Activated naive CD8-positive, alpha-beta T cell treated with anti-CD3 and anti-CD28 coated beads for 36 hours (primary cell): ENCODE data around the gene INPP5B. TPM values are rescaled to one million over a fixed set of nuclear protein-coding genes. Genes with fewer than 3 reads are reported as not detected.
"Not testable (repeated sequence)": the region's sequence is repeated elsewhere in the genome, so short reads cannot be mapped to it uniquely, and the experiment has no call there.

Experiments used
- DNase-seq: peaks from one replicate; pipeline ENCODE4 v3.0.0; 2021
- H3K27ac Mint-ChIP-seq: one replicate; pipeline ENCODE4 v1.8.0; 2022; ENCODE audit warnings: mild to moderate bottlenecking, moderate library complexity, mixed read lengths
- H3K27me3 Mint-ChIP-seq: one replicate; pipeline ENCODE4 v1.8.0; 2022; ENCODE audit warnings: mild to moderate bottlenecking, mixed read lengths
- H3K36me3 Mint-ChIP-seq: one replicate; pipeline ENCODE4 v1.8.0; 2021; ENCODE audit warnings: mild to moderate bottlenecking, mixed read lengths
- H3K4me1 Mint-ChIP-seq: one replicate; pipeline ENCODE4 v1.8.0; 2021; ENCODE audit warnings: mixed read lengths
- H3K4me3 Mint-ChIP-seq: one replicate; pipeline ENCODE4 v1.8.0; 2022; ENCODE audit warnings: mild to moderate bottlenecking, moderate library complexity, mixed read lengths
- H3K9me3 Mint-ChIP-seq: one replicate; pipeline ENCODE4 v1.8.0; 2022; ENCODE audit warnings: mixed read lengths
- total RNA-seq, 2 experiments: library from RNA; stranded (reverse); gene quantifications; one replicate each; pipeline ENCODE4 v1.2.3, GENCODE V29; 2021

Gene INPP5B
- total RNA-seq, 2 experiments from 2014 or later: 26.6 to 27.7 TPM

DNA sequence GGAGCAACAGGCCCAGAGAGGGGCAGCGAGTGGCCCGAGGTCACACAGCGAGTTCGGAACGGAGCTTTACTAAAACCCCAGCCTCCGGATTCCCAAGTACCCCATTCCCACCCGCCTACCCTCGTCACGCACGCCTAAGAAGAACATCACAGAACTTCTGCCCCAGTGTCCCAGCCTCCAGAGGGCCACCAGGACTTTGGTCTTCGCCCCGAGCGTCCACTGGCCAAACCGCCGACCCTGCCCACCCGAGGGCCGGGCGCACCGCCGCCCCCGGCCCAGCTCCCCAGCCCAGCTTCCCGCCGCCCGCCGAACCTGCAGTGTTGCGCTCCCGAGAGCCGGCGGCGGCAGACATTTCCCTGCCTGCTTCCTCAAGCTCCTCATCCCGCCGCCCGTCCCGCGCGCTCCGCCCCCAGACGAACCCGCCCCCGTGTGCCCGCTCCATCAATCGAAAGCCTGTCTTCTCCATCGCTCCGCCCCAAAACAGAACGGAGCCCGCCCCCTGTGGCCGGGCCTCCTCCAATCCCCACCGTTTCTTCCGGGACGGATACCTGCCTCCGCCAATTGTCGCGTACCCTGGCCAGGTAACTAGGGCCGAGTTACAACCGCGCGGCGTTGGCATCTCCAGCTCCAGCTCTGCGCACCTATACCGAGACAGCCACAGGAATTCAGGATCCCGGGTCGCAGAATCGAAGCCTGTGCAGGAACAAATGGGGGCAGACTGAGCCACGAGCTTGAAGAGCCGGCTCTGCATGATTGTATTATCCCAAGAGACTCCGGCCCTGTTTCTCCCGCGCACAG lies 15.3 kb downstream of the INPP5B start:
- Mint-ChIP-seq H3K27ac (peak overlapping the region; percentile 80), H3K36me3 (peaks cover 18% of the 10 kb centered on the region), H3K4me3 (peak overlapping the region; percentile 92), H3K9me3 (no peaks in the 10 kb centered on the region), H3K4me1 (peaks cover 35% of the 10 kb centered on the region), H3K27me3 (no peaks in the 10 kb centered on the region)
- DNase-seq: peak; percentile 98

DNA sequence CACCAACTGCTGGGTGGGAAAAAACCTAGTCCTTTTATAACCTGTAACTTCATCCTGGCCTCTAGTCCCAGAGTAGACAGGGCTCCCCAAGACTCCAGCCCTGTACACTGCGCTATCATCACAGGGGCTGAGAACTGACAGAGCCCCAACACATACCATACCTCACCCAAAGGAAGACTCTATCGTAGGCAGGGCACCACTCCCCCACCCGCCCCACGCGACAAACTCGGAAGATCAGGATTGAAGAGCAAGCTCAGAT lies 15.8 kb downstream of the INPP5B start:
- no peaks in the 10 kb centered on the region for H3K9me3 Mint-ChIP-seq
- H3K27me3 Mint-ChIP-seq: no peaks in the 10 kb centered on the region
- no peak for DNase-seq
- H3K4me3 Mint-ChIP-seq: peak overlapping the region; percentile 92
- peaks cover 39% of the 10 kb centered on the region for H3K4me1 Mint-ChIP-seq
- H3K27ac Mint-ChIP-seq: peak overlapping the region; percentile 79
- H3K36me3 Mint-ChIP-seq: peaks cover 15% of the 10 kb centered on the region

DNA sequence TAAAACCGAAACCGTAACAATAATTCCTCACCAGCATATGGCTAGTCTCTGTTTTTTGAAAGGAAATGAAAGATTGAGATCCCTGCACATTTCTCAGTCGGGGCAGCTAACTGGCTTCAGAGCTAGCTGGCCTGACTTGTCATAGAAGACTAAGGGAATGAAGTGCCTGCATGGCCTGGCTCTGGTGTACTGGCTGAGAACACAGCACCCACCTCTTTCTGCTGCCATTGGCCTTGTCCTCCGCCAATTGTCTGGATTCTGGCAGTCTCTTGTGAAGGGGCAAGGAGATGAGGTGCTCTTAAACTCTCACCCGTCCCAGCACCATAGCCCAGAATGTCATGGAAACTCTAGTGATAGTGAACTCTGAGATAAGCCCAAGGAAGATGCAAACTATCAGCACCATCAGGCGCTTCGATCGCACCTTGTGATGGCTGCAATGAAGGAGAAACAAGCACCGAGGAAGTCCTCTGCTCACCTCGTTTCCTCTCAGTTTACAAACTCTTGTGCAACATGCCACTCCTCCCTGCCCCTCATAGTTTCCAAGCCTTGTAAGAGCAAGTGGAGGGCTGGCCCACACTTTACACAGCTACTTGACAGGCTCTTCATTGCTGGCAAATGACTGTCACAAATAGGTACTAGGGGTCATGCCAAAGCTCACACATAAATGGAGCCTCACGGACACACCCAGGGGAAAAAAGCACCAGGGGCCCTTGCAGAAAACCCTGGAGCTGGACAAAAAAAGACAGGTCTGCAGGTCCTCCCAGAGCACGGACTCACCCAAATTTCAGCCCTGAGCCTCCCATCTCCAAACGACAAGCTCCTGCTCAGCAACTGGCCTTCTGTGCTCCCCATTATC lies 16.4 kb downstream of the INPP5B start:
- peak overlapping the region; percentile 92 for H3K4me3 Mint-ChIP-seq
- H3K36me3 Mint-ChIP-seq: peaks cover 16% of the 10 kb centered on the region
- H3K4me1 Mint-ChIP-seq: peaks cover 45% of the 10 kb centered on the region
- DNase-seq: peak; percentile 63
- no peaks in the 10 kb centered on the region for H3K9me3 Mint-ChIP-seq
- H3K27me3 Mint-ChIP-seq: no peaks in the 10 kb centered on the region
- peak overlapping the region; percentile 79 for H3K27ac Mint-ChIP-seq

DNA sequence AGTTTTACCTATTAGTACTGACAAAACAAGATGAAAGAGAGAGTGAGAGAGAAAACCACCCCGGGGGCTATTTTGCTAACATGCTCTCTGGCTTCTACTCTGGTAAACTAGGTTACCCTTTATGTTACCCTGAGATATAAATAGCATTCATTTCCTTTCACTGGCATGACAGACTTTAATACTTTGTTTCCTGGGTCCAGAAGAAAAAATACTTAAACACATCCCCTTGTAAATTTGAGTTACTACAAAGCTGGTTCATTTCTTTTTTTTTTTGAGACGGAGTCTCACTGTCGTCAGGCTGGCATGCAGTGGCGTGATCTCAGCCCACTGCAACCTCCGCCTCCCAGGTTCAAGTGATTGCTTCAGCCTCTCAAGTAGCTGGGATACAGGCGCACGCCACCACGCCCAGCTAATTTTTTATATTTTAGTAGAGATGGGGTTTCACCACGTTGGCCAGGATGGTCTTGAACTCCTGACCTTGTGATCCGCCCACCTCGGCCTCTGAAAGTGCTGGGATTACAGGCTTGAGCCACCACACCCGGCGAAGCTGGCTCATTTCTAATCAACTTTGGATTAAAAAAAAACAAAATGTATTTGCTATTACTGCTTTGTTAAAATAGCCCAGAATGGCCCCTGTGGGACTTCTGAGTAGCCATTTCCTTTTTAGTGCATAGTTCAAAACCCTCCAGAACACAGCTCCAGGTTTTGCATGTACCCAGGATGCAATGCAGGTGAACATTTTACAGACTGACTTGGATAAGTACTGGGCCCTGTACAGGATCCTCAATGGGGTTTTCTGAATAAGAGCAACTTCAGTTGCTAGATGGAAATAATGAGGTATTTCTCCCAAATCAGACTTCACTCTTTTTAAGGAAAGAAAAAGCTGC lies 20.6 kb downstream of the INPP5B start:
- H3K27ac Mint-ChIP-seq: peak overlapping the region; percentile 90
- no peak for DNase-seq
- H3K4me1 Mint-ChIP-seq: peaks cover 52% of the 10 kb centered on the region

DNA sequence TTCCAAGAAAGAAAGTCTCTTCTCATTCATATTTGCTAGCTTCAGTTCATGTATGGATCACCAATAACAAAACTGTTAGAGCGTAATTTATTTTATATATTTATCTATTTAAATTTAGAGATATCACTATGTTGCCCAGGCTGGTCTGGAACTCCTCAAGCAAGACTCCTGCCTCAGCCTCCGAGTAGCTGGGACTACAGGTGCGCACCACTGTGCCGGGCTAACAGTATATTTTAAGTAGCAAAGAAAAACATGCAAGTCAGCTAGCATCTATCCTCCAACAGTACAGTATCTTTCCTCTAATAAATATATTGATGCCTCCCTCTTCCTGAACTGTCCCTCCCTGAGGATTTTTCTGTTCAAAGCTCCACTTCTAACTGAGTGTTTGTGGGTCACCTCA lies 21.5 kb downstream of the INPP5B start:
- Mint-ChIP-seq H3K4me1 (peaks cover 44% of the 10 kb centered on the region), H3K9me3 (no peaks in the 10 kb centered on the region), H3K27me3 (no peaks in the 10 kb centered on the region), H3K27ac (peak overlapping the region; percentile 90), H3K36me3 (peaks cover 23% of the 10 kb centered on the region), H3K4me3 (peak overlapping the region; percentile 35)
- DNase-seq: no peak

More for the DNA sequence above, 20.6 kb downstream of the INPP5B start:
- Mint-ChIP-seq H3K27me3 (no peaks in the 10 kb centered on the region), H3K36me3 (peaks cover 25% of the 10 kb centered on the region), H3K4me3 (peak overlapping the region; percentile 35), H3K9me3 (no peaks in the 10 kb centered on the region)

DNA sequence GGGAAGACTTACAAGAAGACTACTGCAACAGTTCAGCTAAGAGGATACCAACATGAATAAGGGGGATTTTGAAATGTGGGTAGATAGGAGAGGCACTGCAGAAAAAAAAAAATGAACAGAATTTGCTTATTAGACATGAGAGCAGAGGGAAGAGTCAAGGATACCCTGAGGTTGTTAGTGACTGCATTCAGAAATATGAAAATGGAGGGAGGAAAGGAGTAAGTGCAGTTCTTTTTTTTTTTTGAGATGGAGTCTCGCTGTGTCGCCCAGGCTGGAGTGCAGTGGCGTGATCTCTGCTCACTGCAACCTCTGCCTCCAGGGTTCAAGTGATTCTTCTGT lies 23.3 kb downstream of the INPP5B start:
- no peaks in the 10 kb centered on the region for H3K27me3 Mint-ChIP-seq
- H3K4me3 Mint-ChIP-seq: no peak overlapping the region
- H3K4me1 Mint-ChIP-seq: peaks cover 49% of the 10 kb centered on the region
- no peaks in the 10 kb centered on the region for H3K9me3 Mint-ChIP-seq
- H3K27ac Mint-ChIP-seq: peak overlapping the region; percentile 78
- H3K36me3 Mint-ChIP-seq: peaks cover 20% of the 10 kb centered on the region
- DNase-seq: no peak

DNA sequence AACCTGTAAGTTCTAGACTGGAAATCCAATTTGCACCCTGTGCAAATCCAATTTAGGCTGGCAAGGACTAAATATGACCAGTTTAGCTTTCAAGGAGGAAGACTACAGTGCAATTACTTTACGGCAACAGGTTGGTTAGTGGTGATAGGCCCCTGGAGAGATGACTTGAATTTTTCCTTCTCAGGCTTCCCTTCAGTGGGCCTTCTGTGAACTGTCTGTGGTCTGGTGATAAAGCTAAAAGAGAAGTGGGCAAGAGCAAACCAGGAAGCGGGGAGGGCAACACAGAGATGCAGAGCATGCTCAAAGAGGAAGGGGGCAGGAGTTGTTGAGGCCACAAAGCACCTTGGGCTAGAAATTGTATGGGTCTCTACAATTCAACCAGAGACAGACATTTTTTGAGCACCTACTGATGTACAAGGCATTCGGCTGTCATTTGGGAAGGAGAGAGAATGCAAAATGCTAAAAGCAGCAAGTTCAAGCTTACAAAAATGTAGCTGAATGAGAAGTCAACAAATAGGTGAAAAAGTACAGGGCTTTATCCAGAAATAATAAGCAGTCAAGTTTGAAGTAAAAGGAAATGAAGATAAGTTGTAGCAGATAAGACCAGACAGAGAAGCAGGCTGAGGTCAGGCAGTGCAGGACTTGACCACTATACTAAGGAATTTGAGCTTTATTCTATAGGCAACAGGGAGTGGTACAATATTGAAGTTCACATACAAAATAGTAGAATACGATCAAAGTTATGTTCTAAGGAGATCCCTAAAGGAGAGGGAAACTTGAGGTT lies 23.9 kb downstream of the INPP5B start:
- peak overlapping the region; percentile 78 for H3K27ac Mint-ChIP-seq
- peaks cover 20% of the 10 kb centered on the region for H3K36me3 Mint-ChIP-seq
- H3K9me3 Mint-ChIP-seq: no peaks in the 10 kb centered on the region
- DNase-seq: peak; percentile 24
- H3K27me3 Mint-ChIP-seq: no peaks in the 10 kb centered on the region
- H3K4me3 Mint-ChIP-seq: no peak overlapping the region
- peaks cover 51% of the 10 kb centered on the region for H3K4me1 Mint-ChIP-seq

DNA sequence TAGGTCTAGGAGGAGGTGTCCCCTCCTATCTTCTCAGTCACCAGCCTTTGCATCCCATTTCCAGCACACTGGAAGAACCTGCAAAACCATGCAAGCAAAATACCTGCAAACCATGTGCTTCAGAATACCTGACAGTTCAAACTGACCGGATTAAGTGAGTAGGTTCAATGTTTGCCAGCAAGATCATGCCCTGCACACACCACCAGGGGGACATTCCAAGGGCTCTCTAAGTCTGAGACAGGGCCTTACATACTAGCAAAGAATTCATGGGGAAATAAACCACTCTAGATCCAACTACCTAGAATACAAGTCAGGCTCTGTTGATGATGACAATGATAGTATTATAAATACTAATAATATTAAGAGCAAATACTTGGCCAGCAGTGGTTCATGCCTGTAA lies 27.6 kb downstream of the INPP5B start:
- Mint-ChIP-seq H3K27ac (no peak overlapping the region), H3K9me3 (no peaks in the 10 kb centered on the region), H3K4me3 (no peak overlapping the region), H3K36me3 (peaks cover 9% of the 10 kb centered on the region), H3K4me1 (peaks cover 27% of the 10 kb centered on the region), H3K27me3 (no peaks in the 10 kb centered on the region)
- DNase-seq: no peak

DNA sequence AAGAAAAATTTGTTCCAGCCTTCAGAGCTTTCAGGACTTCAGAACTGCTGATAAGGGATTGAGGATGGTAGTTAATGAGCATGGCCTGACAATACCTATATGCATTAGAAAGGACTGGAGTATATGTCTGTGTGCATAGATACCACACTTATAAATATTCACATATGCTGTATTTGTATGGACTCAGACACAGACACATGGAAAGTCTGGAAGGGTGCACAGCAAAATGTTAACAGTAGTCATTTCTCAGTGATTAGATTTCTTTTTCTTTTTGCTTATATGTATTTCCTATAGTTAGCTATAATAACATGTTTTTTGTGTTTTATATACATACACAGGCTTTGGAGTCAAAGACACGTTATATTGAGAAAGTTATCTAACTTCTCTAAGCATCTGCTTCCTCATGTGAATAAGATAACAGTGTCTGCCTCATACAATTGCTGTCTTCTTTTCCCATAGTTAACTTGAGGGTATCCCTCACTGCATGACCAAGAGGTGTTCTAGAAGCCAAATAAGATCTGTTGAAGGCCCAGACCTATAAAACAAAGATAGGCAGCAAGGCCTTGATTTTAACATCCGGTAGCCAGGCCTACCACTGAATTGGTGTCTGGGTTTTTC lies 31.3 kb downstream of the INPP5B start:
- Mint-ChIP-seq H3K4me1 (peaks cover 15% of the 10 kb centered on the region), H3K4me3 (no peak overlapping the region), H3K27ac (no peak overlapping the region), H3K27me3 (no peaks in the 10 kb centered on the region), H3K9me3 (no peaks in the 10 kb centered on the region), H3K36me3 (no peaks in the 10 kb centered on the region)
- no peak for DNase-seq

DNA sequence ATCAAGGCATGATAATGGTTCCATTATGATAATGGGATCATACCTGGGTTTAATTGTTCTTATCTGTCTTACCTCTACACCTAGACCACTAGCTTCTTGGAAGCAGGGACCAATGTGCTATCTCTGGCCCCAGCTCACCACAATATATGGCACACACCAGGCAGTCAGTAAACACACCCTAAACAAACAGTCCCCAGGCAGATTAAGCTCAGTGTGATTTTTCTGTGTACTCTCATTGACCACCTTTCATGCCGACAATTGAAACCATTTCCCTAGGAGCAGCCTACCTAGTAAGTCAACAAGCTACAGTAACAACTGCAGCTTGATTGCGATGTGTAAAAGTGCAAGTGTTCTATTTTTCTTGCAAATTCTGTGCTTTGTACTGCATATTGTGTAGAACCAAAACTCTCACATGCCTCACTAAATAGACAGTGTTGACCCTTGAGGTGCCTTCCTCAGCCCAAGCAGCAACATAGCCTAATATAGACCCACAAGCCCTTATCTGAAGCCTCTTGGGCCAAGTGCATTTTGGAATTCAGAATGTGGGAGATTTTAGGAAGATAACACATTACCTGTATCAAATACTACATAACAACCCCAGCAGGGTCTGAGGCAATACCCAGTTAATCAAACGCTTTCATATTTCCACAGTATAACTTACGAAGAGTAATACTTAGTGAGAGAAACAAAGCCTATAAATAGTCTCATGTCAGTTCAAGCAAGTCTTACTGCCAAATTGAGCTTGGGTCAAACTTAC lies 32.0 kb downstream of the INPP5B start:
- DNase-seq: no peak
- no peak overlapping the region for H3K4me3 Mint-ChIP-seq
- H3K9me3 Mint-ChIP-seq: no peaks in the 10 kb centered on the region
- H3K36me3 Mint-ChIP-seq: peaks cover 1% of the 10 kb centered on the region
- H3K27me3 Mint-ChIP-seq: no peaks in the 10 kb centered on the region
- H3K27ac Mint-ChIP-seq: no peak overlapping the region
- H3K4me1 Mint-ChIP-seq: peaks cover 11% of the 10 kb centered on the region

DNA sequence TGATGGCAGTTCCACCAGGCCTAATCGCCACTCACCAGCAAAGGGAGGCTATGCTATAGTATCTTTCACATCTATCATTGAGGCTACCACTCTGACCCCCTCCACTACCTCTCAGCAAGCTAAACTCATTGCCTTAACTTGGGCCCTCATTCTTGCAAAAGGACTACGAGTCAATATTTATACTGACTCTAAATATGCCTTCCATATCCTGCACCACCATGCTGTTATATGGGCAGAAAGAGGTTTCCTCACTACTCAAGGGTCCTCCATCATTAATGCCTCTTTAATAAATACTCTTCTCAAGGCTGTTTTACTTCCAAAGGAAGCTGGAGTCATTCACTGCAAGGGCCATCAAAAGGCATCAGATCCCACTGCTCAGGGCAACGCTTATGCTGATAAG lies 35.4 kb downstream of the INPP5B start:
- DNase-seq, H3K27me3 Mint-ChIP-seq, H3K4me3 Mint-ChIP-seq, H3K4me1 Mint-ChIP-seq, H3K27ac Mint-ChIP-seq: not testable (repeated sequence)
- H3K9me3 Mint-ChIP-seq: peaks cover 12% of the 10 kb centered on the region
- peaks cover 35% of the 10 kb centered on the region for H3K36me3 Mint-ChIP-seq

DNA sequence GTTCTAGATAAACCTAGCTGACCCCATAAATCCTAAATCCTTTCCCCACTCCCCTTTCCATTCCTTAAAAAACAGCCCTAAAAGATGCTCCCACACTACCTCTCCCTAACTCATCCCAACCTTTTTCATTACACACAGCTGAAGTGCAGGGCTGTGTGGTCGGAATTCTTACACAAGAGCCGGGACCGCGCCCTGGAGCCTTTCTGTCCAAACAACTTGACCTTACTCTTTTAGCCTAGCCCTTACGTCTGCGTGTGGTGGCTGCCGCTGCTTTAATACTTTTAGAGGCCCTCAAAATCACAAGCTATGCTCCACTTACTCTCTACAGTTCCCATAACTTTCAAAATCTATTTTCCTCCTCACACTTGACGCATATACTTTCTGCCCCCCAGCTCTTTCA lies 36.0 kb downstream of the INPP5B start:
- peaks cover 40% of the 10 kb centered on the region for H3K36me3 Mint-ChIP-seq

DNA sequence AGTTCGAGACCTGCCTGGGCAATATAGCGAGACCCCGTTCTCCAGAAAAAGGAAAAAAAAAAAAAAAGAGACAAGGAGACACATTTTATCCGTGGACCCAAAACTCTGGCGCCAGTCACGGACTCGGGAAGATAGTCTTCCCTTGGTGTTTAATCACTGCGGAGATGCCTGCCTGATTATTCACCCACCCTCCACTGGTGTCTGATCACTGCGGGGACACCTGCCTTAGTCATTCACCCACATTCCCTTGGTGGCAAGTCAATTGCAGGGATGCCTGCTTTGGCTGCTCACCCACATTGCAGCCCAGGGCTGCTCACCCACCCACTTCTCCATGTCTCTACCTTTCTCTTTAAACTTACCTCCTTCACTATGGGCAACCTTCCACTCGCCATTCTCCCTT lies 38.3 kb downstream of the INPP5B start:
- not testable (repeated sequence) for DNase-seq, H3K27me3 Mint-ChIP-seq, H3K4me1 Mint-ChIP-seq, H3K4me3 Mint-ChIP-seq, H3K27ac Mint-ChIP-seq
- peaks cover 12% of the 10 kb centered on the region for H3K9me3 Mint-ChIP-seq
- peaks cover 42% of the 10 kb centered on the region for H3K36me3 Mint-ChIP-seq

More for the DNA sequence above, 36.0 kb downstream of the INPP5B start:
- not testable (repeated sequence) for H3K27ac Mint-ChIP-seq, H3K4me1 Mint-ChIP-seq, DNase-seq, H3K4me3 Mint-ChIP-seq, H3K27me3 Mint-ChIP-seq
- H3K9me3 Mint-ChIP-seq: peaks cover 12% of the 10 kb centered on the region
